Stomach smooth muscle (tissue), 2 donors: ENCODE measurements around the gene RPGRIP1L.
"Not testable (repeated sequence)": the region's sequence is repeated elsewhere in the genome, so short reads cannot be mapped to it uniquely, and the experiment has no call there.

Source experiments
- H3K27ac ChIP-seq: one replicate; pipeline ENCODE4 v1.7.0; 2013; ENCODE audit warnings: mild to moderate bottlenecking, low read length, inconsistent platforms
- H3K27me3 ChIP-seq, 2 donors: one replicate each; pipeline ENCODE4 v1.7.0; 2013; ENCODE audit warnings: low read length in 2 of 2; ENCODE audit not compliant: insufficient read depth in 2 of 2, control insufficient read depth in 1 of 2
- H3K36me3 ChIP-seq, 2 donors: one replicate each; pipeline ENCODE4 v1.7.0; 2013; ENCODE audit warnings: low read length in 2 of 2; ENCODE audit not compliant: control insufficient read depth in 2 of 2, insufficient read depth in 2 of 2
- H3K4me1 ChIP-seq: one replicate; pipeline ENCODE4 v1.7.0; 2013; ENCODE audit warnings: low read length; ENCODE audit not compliant: control insufficient read depth, insufficient read depth
- H3K4me3 ChIP-seq, 2 donors: one replicate each; pipeline ENCODE4 v1.7.0; 2013; ENCODE audit warnings: low read length in 2 of 2
- H3K9ac ChIP-seq, 2 donors: one replicate each; pipeline ENCODE4 v1.7.0; 2013; ENCODE audit warnings: low read length in 2 of 2, mild to moderate bottlenecking in 1 of 2
- H3K9me3 ChIP-seq, 2 donors: one replicate each; pipeline ENCODE4 v1.7.0; 2013; ENCODE audit warnings: low read length in 2 of 2; ENCODE audit not compliant: control insufficient read depth in 2 of 2
- donor health status: healthy.
- donor health status: Pancreatic carcinoma.

The RPGRIP1L gene

GRCh38 chr16:53712065-53712464 is 8.4 kb upstream of the RPGRIP1L start:
- Histone ChIP-seq H3K4me1 (no peaks in the 10 kb centered on the region), H3K27ac (no peak overlapping the region), H3K9ac (no peak overlapping the region), H3K9me3 (no peaks in the 10 kb centered on the region), H3K36me3 (no peaks in the 10 kb centered on the region), H3K4me3 (no peak overlapping the region), H3K27me3 (no peaks in the 10 kb centered on the region)

- Histone ChIP-seq H3K9me3 (no peaks in the 10 kb centered on the region), H3K27me3 (no peaks in the 10 kb centered on the region), H3K9ac (no peak overlapping the region), H3K36me3 (no peaks in the 10 kb centered on the region), H3K4me3 (no peak overlapping the region), H3K4me1 (no peaks in the 10 kb centered on the region), H3K27ac (no peak overlapping the region)
Observed at GRCh38 chr16:53711390-53711789, 7.7 kb upstream of the RPGRIP1L start.

GRCh38 chr16:53708490-53708889 is 4.8 kb upstream of the RPGRIP1L start:
- Histone ChIP-seq H3K4me3 (no peak overlapping the region), H3K4me1 (no peaks in the 10 kb centered on the region), H3K9ac (no peak overlapping the region), H3K36me3 (no peaks in the 10 kb centered on the region), H3K27me3 (no peaks in the 10 kb centered on the region), H3K9me3 (no peaks in the 10 kb centered on the region), H3K27ac (no peak overlapping the region)

GRCh38 chr16:53707671-53708070 is 4.0 kb upstream of the RPGRIP1L start:
- H3K4me1 ChIP-seq: no peaks in the 10 kb centered on the region
- no peak overlapping the region for H3K27ac ChIP-seq
- no peak overlapping the region for H3K9ac ChIP-seq
- no peaks in the 10 kb centered on the region for H3K36me3 ChIP-seq
- H3K9me3 ChIP-seq: no peaks in the 10 kb centered on the region
- no peak overlapping the region for H3K4me3 ChIP-seq
- no peaks in the 10 kb centered on the region for H3K27me3 ChIP-seq

- peak overlapping the region; percentile 91 to 98 for H3K4me3 ChIP-seq
- H3K27me3 ChIP-seq: no peaks in the 10 kb centered on the region
- H3K36me3 ChIP-seq: no peaks in the 10 kb centered on the region
- no peak overlapping the region for H3K27ac ChIP-seq
- H3K9ac ChIP-seq: peak overlapping the region; percentile 88 to 95
- H3K4me1 ChIP-seq: no peaks in the 10 kb centered on the region
- H3K9me3 ChIP-seq: no peaks in the 10 kb centered on the region
Observed at GRCh38 chr16:53704445-53704813, 770 bp upstream of the RPGRIP1L start.

GRCh38 chr16:53698271-53698670 is 5.4 kb downstream of the RPGRIP1L start:
- H3K27me3 ChIP-seq, H3K4me1 ChIP-seq, H3K4me3 ChIP-seq, H3K36me3 ChIP-seq, H3K27ac ChIP-seq, H3K9ac ChIP-seq, H3K9me3 ChIP-seq: not testable (repeated sequence)

GRCh38 chr16:53695070-53695469 is 8.6 kb downstream of the RPGRIP1L start:
- no peaks in the 10 kb centered on the region for H3K4me1 ChIP-seq
- no peaks in the 10 kb centered on the region for H3K27me3 ChIP-seq
- H3K9me3 ChIP-seq: no peaks in the 10 kb centered on the region
- no peak overlapping the region for H3K4me3 ChIP-seq
- H3K27ac ChIP-seq: no peak overlapping the region
- H3K36me3 ChIP-seq: no peaks in the 10 kb centered on the region
- no peak overlapping the region for H3K9ac ChIP-seq

GRCh38 chr16:53693320-53693719 is 10.3 kb downstream of the RPGRIP1L start:
- Histone ChIP-seq H3K4me3 (no peak overlapping the region), H3K4me1 (no peaks in the 10 kb centered on the region), H3K36me3 (no peaks in the 10 kb centered on the region), H3K27me3 (no peaks in the 10 kb centered on the region), H3K27ac (no peak overlapping the region), H3K9me3 (no peaks in the 10 kb centered on the region), H3K9ac (no peak overlapping the region)

- no peaks in the 10 kb centered on the region for H3K27me3 ChIP-seq
- H3K9ac ChIP-seq: no peak overlapping the region
- H3K36me3 ChIP-seq: no peaks in the 10 kb centered on the region
- H3K9me3 ChIP-seq: no peaks in the 10 kb centered on the region
- no peak overlapping the region for H3K27ac ChIP-seq
- H3K4me3 ChIP-seq: no peak overlapping the region
- no peaks in the 10 kb centered on the region for H3K4me1 ChIP-seq
Observed at GRCh38 chr16:53692146-53692545, 11.5 kb downstream of the RPGRIP1L start.

- Histone ChIP-seq H3K9me3 (no peaks in the 10 kb centered on the region), H3K27ac (no peak overlapping the region), H3K27me3 (no peaks in the 10 kb centered on the region), H3K9ac (no peak overlapping the region), H3K36me3 (no peaks in the 10 kb centered on the region), H3K4me1 (no peaks in the 10 kb centered on the region), H3K4me3 (no peak overlapping the region)
Observed at GRCh38 chr16:53690771-53691170, 12.9 kb downstream of the RPGRIP1L start.

GRCh38 chr16:53689636-53690035 is 14.0 kb downstream of the RPGRIP1L start:
- no peak overlapping the region for H3K27ac ChIP-seq
- H3K36me3 ChIP-seq: peaks cover 0 to 8% of the 10 kb centered on the region in 2 donors
- no peaks in the 10 kb centered on the region for H3K4me1 ChIP-seq
- no peak overlapping the region for H3K4me3 ChIP-seq
- no peak overlapping the region for H3K9ac ChIP-seq
- no peaks in the 10 kb centered on the region for H3K9me3 ChIP-seq
- H3K27me3 ChIP-seq: no peaks in the 10 kb centered on the region

- Histone ChIP-seq H3K4me1 (no peaks in the 10 kb centered on the region), H3K9ac (no peak overlapping the region), H3K27me3 (no peaks in the 10 kb centered on the region), H3K9me3 (no peaks in the 10 kb centered on the region), H3K27ac (no peak overlapping the region), H3K36me3 (peaks cover 0 to 8% of the 10 kb centered on the region in 2 donors), H3K4me3 (no peak overlapping the region)
Observed at GRCh38 chr16:53686710-53687109, 16.9 kb downstream of the RPGRIP1L start.
